Activated naive CD4-positive, alpha-beta T cell treated with anti-CD3 and anti-CD28 coated beads, Interleukin-2, amount 50 U/mL, for 16 hours (primary cell): ENCODE results near the gene MMP17.

Source experiments
- DNase-seq: peaks from one replicate; pipeline ENCODE4 v3.0.0-alpha.2; 2020

The MMP17 gene

GRCh38 chr12:131830914-131831571, 2.9 kb downstream of the MMP17 start:
- peak; percentile 62 for DNase-seq

GRCh38 chr12:131831635-131832041, 3.4 kb downstream of the MMP17 start:
- DNase-seq = no peak

DNA sequence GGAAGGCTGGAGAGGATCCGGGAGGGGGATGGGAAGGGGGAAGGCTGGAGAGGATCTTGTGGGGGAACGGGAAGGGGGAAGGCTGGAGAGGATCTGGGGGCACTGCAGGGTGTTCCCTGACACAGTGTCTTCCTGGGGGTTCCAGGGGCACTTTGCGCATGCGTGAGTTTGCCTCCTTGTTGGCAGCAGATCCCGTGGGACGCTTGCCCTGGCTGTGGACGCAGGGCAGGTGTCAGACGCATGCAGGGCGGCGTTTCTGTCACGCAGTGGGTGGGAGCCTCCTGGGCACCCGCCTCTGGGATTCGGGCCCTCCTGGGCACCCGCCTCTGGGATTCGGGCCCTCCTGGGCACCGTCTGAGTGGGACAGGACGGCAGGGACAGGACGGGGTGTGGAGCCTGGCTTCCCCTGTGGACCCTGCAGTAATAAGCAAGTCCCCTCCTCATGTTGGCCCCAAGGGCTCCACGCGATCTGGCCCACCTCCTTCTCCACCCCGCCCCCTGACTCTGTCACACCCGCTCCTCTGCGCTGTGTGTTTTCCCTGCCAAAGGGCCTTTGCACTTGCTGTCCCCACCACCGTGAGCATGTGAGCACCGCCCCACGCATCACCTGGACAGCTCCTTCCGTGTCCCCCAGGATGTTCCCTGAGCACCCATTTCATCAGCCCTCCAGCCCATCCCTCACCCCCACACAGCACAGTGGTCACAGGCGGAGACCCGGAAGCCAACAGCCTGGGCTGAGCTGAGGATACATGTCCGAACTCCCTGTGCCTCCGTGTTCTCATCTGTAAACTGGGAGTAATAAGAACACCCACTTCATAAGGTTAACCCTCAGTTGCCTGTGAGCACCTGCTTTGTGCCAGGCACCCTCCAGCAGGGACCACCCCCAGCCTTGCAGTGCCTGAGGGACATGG, 4.4 kb downstream of the MMP17 start:
- no peak for DNase-seq

DNA sequence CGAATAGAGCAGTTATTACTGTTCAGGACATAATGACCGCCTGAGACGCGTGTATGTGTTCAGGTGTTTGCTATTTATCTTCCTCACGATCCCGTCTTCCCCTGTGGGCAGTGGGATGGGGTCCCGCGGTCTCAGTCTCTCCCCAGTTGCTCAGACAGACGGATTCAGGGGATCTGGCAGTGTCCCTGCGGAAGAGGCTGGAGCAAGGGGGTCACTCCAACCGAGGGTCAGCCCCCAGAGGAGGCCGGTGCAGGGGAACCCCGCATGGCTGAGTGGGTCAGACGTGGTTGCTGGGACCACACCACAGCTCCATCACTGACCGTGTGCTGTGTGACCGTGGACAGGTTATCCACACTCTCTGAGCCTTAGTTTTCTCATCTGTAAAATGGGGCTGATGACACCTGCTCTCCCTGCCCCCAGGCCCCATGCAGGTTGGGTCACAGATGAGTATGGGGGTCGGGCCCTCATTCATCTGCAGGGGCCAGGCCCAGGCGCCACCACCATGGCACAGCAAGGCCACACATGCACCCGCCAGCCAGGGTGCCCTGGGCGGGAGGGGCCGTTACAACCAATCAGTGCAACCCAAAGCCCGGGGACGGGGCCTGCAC, 5.2 kb downstream of the MMP17 start:
- DNase-seq = no peak

DNA sequence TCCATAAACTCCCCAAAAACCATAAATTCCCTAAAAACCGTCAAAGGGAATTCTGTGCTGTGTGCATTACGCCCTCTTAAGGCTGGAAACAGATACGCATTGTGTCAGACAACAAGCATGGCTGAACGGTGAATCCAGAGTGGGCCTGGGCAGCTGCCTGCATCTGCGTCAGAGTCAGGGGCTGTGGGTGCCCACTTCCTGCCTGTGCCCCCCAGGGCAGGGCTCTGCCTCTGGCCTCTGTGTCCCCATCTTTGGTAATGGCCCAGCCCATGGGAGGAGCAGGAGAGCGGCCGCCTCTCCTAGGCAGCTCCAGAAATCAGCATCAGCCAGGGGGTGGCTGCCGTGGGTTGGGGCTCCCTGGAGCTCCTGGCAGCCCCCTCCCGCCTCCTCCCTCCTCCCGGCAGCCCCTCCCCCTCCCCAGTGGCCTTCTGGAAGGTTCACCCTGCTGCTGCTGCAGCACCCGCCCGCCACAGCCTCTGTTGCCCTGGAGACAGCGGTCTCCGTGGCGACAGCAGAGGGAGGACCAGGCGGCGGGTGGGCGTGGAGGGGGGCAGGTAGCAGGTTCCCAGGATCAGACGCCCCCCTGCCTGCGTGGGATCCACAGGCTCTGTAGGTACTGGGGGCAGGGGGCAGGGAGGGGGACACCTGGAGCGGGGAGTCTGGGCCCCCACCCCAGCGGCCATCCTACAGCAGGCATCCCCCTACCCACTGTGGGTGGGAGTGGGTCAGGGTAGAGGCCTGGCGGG, 5.9 kb downstream of the MMP17 start:
- DNase-seq = no peak

- no peak for DNase-seq
Measured at GRCh38 chr12:131834798-131835615, 6.8 kb downstream of the MMP17 start.

DNA sequence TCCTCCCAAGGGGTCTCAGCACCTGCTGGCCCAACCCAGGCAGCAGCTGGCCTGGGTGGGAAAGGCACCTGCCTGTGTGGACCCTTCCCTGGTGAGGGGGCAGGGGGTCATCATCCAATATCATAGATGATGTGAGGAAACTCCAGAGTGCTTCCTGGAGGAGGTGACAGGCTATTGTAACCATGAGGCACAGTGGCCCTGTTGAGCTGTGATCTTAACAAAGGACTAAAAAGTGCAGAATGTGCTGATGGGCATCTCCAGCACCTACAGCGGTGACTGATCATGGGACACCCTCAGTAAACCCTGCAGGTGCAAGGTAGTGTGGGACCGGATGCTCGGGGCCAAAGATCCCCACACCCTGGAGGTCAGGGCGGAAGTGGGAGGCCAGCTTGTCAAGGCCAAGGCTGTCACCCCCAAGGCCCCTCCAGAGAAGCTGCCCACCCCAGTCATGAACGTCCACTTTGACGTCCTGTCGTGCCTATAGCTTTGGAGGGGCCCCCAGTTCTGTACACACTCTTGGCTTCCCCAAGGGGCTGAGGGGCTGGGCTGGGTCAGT, 7.5 kb downstream of the MMP17 start:
- no peak for DNase-seq

- no peak for DNase-seq
Measured at GRCh38 chr12:131836193-131836592, 8.0 kb downstream of the MMP17 start.

GRCh38 chr12:131836714-131837397, 8.7 kb downstream of the MMP17 start:
- no peak for DNase-seq

DNA sequence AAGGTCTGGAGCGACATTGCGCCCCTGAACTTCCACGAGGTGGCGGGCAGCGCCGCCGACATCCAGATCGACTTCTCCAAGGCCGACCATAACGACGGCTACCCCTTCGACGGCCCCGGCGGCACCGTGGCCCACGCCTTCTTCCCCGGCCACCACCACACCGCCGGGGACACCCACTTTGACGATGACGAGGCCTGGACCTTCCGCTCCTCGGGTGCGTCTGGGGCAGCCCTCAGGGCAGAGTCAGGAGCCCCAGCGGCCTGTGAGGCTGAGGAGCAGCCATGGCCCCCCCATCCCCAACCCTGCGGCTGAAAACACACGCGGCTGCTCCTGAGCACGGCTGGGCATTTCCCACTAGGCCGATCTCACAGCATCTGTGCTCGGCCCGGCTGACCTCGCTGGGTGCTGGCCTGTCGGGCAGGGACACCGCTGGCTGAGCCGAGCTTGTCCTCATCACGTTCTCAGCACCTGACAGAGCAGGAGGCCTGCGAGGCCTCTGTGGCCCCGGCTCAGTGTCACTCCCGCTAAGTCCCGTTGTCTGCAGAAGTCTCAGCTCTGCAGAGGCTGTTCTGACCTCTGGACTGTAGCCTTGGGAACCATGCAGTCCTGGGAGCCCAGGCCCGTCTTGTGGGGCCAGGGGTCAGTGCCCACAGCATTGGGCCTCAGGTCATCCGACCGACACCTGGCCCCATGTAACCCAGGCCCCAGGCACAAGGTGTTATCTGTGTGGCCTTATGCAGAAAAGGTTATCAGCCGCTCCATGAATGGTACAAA, 12.6 kb downstream of the MMP17 start:
- no peak for DNase-seq

DNA sequence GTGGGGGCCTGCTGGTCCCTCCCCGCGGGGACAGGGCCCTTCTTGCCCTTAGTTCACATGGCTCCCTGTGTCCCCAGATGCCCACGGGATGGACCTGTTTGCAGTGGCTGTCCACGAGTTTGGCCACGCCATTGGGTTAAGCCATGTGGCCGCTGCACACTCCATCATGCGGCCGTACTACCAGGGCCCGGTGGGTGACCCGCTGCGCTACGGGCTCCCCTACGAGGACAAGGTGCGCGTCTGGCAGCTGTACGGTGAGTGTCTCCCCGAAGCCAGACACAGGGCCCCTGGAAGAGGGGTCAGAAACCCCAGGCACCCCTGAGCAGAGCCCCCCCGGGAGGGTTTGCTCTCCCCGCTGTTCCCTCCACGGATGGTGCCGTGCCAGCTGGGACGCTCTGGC, 13.4 kb downstream of the MMP17 start:
- no peak for DNase-seq

DNA sequence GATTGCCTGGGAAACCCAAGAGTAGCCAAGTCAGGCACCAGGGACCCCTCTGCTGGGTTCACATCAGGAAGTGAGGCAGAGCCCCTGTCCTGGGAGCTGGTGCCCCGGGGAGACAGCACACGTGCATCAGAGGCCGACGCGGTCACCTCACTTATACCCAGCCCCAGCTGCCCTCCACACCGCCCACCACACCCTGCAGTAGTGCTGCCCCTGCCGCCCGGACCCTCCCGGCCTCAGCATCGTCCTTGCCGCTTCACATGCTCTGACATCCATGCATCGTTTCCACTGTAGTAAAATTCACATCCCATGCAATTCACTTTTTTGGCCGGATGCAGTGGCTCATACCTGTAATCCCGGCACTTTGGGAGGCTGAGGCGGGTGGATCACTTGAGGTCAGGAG, 14.0 kb downstream of the MMP17 start:
- no peak for DNase-seq

- no peak for DNase-seq
Measured at GRCh38 chr12:131843527-131843926, 15.3 kb downstream of the MMP17 start.

- DNase-seq = no peak
Measured at GRCh38 chr12:131844140-131844539, 15.9 kb downstream of the MMP17 start.

GRCh38 chr12:131844656-131845055, 16.5 kb downstream of the MMP17 start:
- DNase-seq = no peak

DNA sequence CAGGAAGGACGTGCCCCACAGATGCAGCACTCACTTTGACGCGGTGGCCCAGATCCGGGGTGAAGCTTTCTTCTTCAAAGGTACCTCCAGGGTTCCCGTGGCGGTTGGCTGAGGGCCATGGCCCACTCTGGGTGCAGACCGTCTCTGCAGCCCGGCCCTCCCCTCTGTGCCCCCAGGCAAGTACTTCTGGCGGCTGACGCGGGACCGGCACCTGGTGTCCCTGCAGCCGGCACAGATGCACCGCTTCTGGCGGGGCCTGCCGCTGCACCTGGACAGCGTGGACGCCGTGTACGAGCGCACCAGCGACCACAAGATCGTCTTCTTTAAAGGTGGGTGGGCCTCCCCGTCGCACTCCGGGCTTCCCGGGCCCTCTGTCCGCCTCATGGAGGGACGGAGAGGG, 16.9 kb downstream of the MMP17 start:
- no peak for DNase-seq

DNA sequence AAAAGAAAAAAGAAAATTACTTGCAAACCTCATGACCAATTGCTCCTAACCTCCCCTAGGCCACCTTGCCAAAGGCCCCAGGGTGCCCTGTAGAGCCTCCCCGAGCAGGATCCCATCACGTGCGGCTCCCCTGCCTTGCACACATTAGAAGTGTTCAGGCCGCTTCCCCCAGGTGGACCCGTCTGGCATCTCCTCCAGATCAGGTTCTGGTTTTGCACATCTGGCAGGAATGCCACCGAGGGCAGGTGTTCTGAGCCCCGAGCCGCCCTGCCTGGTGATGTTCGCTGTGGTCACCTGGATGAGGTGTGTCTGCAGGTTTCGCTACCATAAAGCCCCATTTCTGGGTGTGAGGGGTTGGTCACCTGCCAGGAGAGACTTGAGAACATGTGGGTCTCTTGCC, 19.3 kb downstream of the MMP17 start:
- no peak for DNase-seq

GRCh38 chr12:131848753-131849152, 20.6 kb downstream of the MMP17 start:
- DNase-seq = no peak

DNA sequence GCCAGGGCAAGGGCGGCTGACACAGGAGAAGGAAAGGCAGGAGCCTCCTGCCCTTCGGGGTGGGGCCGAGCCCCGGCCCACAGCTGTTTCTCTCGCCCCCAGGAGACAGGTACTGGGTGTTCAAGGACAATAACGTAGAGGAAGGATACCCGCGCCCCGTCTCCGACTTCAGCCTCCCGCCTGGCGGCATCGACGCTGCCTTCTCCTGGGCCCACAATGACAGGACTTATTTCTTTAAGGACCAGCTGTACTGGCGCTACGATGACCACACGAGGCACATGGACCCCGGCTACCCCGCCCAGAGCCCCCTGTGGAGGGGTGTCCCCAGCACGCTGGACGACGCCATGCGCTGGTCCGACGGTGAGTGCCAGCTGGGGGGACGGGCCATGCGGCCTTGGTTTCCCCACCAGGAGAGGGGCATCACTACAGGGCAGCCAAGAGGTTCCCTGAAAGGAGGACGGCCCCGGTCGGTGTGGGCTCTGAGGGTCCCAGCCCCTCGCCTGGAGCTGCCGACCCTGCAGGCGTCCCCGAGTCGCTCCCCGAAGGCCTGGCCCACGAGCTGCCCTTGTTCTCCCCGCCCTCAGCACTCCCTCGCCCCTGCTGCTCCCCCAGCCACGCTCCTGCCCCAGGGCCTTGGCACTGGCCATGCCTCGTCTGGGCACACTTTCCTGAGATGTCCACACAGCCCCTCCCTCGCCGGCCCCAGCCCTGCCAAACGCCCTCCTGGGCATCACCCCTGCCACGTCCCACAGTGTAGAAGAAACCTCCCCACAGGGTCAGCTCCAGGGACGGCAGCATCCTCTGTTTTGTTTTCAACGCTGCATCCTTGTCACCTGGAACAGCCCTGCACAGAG, 21.7 kb downstream of the MMP17 start:
- no peak for DNase-seq
